ENCODE data around the gene MTHFS. TPM values are rescaled to one million over a fixed set of nuclear protein-coding genes. Genes with fewer than 3 reads are reported as not detected.
A peak's percentile ranks its signal among the peaks of the same experiment; 100 is the strongest.
"Not testable (repeated sequence)": the region's sequence is repeated elsewhere in the genome, so short reads cannot be mapped to it uniquely, and the experiment has no call there.

MTHFS gene
- total RNA-seq, 1 donor from 2014 or later, result 34.7 TPM

- DNase-seq (ENCODE audit: low read depth), result not testable (repeated sequence)
Measured at GRCh38 chr15:79915776-79916501, 19.1 kb upstream of the MTHFS start.

GRCh38 chr15:79914728-79915127, 17.9 kb upstream of the MTHFS start:
- DNase-seq (ENCODE audit: low read depth), result no peak

- not testable (repeated sequence) for DNase-seq (ENCODE audit: low read depth)
Measured at GRCh38 chr15:79909556-79910335, 12.9 kb upstream of the MTHFS start.

DNA sequence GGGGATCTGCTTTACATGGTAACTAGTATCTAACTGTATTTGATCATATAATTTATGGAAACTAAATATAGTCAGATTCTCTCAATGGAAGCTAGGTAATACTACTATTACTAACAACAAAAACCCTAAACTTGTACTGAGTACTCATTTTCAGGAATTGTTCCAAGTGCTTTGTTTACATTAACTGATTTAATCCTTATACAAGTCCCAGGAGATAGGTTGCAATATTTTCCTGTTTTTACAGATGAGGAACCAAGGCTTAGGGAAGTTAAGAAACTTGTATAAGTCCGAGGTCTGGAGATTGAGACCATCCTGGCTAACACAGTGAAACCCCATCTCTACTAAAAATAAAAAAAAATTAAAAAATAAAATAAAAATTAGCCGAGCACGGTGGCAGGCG, 7.5 kb upstream of the MTHFS start:
- no peak for DNase-seq (ENCODE audit: low read depth)

DNA sequence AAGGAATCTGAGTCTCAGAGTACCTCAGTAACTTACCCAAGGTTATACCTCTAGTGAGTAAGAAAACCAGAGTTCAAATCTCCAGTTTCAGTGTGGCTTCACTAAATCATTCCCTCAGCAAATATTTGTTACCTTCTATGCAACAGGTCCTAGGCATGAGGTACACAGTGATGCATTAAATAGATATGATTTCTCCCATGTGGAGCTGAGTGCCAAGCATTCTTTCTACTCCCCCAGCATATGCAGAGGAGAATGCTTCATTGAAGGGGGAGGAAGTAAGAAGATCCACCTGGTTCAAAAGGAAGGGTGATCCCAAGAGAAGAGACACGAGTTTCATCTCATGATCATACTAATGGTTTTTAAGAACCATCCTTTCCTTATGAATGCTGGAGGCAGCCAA, 6.8 kb upstream of the MTHFS start:
- DNase-seq (ENCODE audit: low read depth), result no peak

- no peak for DNase-seq (ENCODE audit: low read depth)
Measured at GRCh38 chr15:79903144-79903543, 6.3 kb upstream of the MTHFS start.

DNA sequence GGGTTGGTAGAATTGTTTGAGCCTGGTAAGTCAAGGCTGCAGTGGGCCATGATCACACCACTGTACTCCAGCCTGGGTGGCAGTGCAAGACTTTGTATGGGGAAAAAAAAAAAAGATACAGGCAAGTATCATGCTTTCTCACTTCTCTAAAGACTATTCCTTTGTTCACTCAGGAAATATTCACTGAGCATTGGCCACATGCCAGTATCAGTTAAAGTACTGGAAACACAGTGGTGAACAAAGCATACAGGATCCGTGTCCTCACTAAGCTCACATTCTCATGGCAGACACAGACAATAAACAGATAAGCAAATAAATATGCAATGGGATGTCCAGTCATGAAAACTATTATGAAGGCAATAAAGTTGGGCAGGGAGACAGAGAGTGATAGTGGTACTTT, 5.1 kb upstream of the MTHFS start:
- DNase-seq (ENCODE audit: low read depth), result no peak

DNA sequence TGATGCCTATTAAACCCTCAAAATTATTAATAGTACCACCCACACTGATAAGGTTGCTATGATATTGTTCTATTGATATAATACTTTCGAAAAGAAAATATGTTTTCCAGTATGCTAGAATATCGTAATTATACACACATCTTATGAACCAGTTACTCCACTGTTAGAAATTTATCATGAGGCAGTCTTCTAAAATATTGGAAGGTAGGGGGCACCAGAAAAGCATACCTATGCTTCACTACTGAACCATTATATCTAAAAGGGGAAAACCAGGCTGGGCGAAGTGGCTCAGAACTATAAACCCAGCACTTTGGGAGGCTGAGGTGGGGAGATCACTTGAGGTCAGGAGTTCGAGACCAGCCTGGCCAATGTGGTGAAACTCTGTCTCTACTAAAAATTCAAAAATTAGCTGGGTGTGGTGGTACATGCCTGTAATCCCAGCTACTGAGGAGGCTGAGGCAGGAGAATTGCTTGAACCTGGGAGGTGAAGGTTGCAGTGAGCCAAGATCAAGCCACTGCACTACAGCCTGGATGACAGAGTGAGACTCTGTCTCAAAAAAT, 4.1 kb upstream of the MTHFS start:
- DNase-seq (ENCODE audit: low read depth), result not testable (repeated sequence)

DNA sequence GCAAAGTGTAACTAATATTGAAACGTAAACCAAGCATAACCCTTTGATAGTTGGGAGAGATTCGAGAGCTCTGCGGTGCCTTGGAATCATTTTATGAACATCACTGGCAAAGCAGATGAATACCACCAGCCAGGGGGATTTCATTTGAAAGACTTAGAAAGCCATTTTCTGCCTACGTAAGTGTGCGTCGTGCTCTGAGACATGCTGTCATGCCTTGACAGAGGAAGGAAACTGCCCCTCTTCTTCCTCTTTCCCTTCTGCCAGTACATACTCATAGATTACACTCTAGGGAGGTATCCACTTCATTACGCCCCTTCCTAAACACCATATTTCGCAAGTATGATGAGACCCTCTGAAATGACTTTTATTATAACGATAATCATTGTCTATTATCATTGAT, 3.3 kb upstream of the MTHFS start:
- no peak for DNase-seq (ENCODE audit: low read depth)

DNA sequence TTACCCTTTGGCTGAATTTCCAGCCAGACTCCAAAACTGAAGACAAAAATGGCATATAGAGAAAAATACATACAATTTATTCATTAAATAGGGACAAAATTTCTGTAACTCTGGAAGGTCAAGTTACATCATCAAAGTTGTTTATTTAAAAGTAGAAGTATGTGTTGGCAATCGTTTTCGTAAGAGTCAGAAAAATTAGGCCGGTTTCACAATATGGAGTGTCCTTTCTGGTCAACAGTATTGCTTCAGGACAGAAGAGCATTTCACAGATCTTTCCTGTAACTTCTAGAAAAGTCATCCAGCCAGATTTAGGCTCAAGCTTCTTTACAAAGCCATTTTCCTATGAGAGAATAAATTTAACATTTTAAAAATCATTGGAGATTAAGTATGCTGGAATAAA, 2.0 kb upstream of the MTHFS start:
- peak; percentile 24 for DNase-seq (ENCODE audit: low read depth)

- DNase-seq (ENCODE audit: low read depth), result no peak
Measured at GRCh38 chr15:79898369-79898768, 1.6 kb upstream of the MTHFS start.

GRCh38 chr15:79897701-79898113, 893 bp upstream of the MTHFS start:
- DNase-seq (ENCODE audit: low read depth), result no peak

GRCh38 chr15:79897380-79897678, 515 bp upstream of the MTHFS start:
- no peak for DNase-seq (ENCODE audit: low read depth)

GRCh38 chr15:79896131-79896633, 632 bp downstream of the MTHFS start:
- peak; percentile 17 for DNase-seq (ENCODE audit: low read depth)

GRCh38 chr15:79887054-79887930, 9.5 kb downstream of the MTHFS start:
- DNase-seq (ENCODE audit: low read depth), result no peak

DNA sequence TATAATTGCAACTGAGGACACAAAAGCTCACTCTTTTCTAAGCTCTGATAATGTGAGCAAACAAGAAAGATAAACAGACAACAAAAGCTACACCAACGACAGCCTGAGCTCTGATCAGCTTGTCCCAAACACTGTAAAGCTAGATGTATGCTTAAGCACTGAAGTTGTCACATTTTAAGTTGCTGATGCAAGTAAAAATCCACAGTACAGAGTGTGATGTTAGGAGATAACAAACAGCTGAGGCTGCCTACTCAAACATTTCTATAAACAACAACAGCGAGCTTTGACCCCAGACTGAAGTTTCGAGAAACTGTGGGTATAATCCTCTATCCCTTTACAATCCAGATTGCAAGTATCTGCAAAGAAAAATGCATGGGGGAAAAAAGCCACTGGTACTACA, 10.7 kb downstream of the MTHFS start:
- no peak for DNase-seq (ENCODE audit: low read depth)

DNA sequence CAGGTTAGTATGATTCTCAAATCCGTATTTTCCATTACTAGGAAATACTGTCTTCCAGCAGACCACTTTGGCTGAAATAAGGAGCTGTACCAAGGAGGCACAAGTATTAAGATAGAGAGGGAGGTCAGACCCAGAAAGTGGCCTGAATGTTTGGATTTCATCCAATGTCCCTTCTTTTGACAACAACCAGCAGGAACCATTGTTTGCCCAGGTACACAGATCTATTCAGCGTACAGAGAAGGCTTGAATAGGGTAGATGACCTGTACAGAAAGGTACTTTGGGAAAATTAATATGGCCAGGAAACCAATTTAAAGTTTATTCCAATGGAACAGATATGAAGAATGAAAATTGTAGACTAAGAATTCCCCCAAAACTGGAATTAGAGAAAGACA, 12.6 kb downstream of the MTHFS start:
- no peak for DNase-seq (ENCODE audit: low read depth)

DNA sequence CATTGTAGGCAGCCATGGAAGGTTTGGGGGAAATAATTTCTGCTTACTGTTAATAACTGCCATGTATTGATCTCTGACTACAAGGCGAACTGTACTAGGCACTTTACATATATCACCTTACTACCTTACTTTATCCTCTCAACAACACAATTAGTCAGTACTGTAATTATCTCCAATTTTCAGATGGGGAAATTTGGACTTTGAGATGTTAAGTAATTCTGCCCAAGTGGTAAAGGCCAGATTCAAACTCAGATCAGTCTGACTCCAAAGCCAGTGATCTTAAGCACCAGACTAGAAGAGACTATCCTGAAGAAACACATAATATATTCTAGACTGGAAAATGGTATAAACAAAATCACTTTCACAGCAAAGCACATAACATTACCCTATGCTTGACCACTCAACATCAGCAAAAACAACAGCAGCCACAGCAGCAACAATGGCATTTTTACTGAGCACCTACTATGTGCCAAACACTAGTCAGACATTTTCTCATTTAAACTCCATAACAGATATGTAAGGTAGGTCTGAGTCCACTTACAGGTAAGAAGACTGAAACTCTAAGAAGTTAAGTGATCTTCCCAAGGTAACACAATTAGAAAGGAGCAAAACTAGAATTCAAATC, 13.1 kb downstream of the MTHFS start:
- DNase-seq (ENCODE audit: low read depth), result no peak

DNA sequence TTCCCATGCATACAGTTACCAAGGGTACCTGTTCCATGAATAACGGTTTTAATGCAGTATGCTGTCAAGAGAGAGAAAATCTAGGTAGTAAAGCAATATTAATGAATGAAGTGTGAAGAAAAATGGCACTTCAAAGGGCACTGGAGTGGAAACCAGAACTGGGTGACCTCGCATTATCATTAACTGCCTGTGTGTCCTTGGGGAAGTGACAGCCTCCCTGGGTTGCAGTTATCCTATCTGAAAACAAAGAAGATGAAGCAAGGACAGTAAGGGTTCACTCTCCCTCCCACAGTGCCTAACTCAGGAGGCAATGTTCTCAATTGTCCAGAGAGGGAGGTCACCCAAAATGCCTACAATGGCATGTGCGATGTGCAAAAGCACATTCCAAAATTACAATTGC, 15.1 kb downstream of the MTHFS start:
- no peak for DNase-seq (ENCODE audit: low read depth)

- DNase-seq (ENCODE audit: low read depth), result no peak
Measured at GRCh38 chr15:79881254-79881653, 15.6 kb downstream of the MTHFS start.

- no peak for DNase-seq (ENCODE audit: low read depth)
Measured at GRCh38 chr15:79878078-79878705, 18.6 kb downstream of the MTHFS start.

Data from renal cortical epithelial cell (primary cell).